Peyer's patch (tissue), 4 donors: Measurements from ENCODE around the gene MLLT10. TPM values are rescaled to one million over a fixed set of nuclear protein-coding genes. Genes with fewer than 3 reads are reported as not detected.
A peak's percentile ranks its signal among the peaks of the same experiment; 100 is the strongest.

Experiments used
- DNase-seq, 3 donors: peaks; one replicate each; pipeline ENCODE4 v3.0.0-alpha.2; 2017 to 2019
- H3K27ac ChIP-seq, 4 donors: fragments of 200-600 bp; sonication (generic); one replicate each; pipeline ENCODE4 v1.5.1; 2016 to 2019
- H3K27me3 ChIP-seq, 2 donors: fragments of 200-600 bp; sonication (generic); one replicate each; pipeline ENCODE4 v1.5.1; 2019
- H3K36me3 ChIP-seq, 3 donors: fragments of 200-600 bp; sonication (generic); one replicate each; pipeline ENCODE4 v1.5.1; 2016 to 2019
- H3K4me1 ChIP-seq, 4 donors: fragments of 200-600 bp; sonication (generic); one replicate each; pipeline ENCODE4 v1.5.1; 2016 to 2019
- H3K4me3 ChIP-seq, 4 donors: fragments of 200-600 bp; sonication (generic); 1 replicate in 3 of 4; 2 replicates in 1 of 4; pipeline ENCODE4 v1.5.1; 2016 to 2019; ENCODE audit warnings: mild to moderate bottlenecking in 1 of 4
- H3K9me3 ChIP-seq, 4 donors: fragments of 200-600 bp; sonication (generic); one replicate each; pipeline ENCODE4 v1.5.1; 2016 to 2019; ENCODE audit warnings: mild to moderate bottlenecking in 1 of 4
- CTCF ChIP-seq, 6 experiments: fragments of 450-650 bp in 4 of 6; fragments of 200-600 bp in 2 of 6; sonication (generic) in 1 of 6; IDR thresholded peaks; one replicate each; pipeline ENCODE4 v1.5.1; 2017 to 2019; ENCODE audit warnings: antibody characterized with exemption in 6 of 6, mild to moderate bottlenecking in 3 of 6, moderate library complexity in 1 of 6
- POLR2A ChIP-seq, 2 donors: fragments of 450-650 bp; IDR thresholded peaks; one replicate each; pipeline ENCODE4 v1.5.1; 2017; ENCODE audit warnings: antibody characterized with exemption in 2 of 2, mild to moderate bottlenecking in 2 of 2, moderate library complexity in 2 of 2
- total RNA-seq, 4 donors: library from RNA; depleted of rRNA; stranded (reverse); fragments of >200 nt; gene quantifications; one replicate each; pipeline ENCODE4 v1.1.0, GENCODE V29; 2016

MLLT10 gene
- total RNA-seq, 4 donors from 2014 or later = 25.2 to 65.2 (median 40.1) TPM

- peak overlapping the region in 3 of 4 donors; percentile 36 to 57 (median 46) for H3K27ac ChIP-seq
- no peak for DNase-seq
- no peaks in the 10 kb centered on the region for H3K9me3 ChIP-seq
- no peak for TF ChIP-seq POLR2A (IDR thresholded peaks at IDR 0.05)
- TF ChIP-seq CTCF (IDR thresholded peaks at IDR 0.05) = no peak
- peaks cover 0 to 13% of the 10 kb centered on the region in 2 donors for H3K27me3 ChIP-seq
- peaks cover 0 to 41% (median 21%) of the 10 kb centered on the region in 4 donors for H3K4me1 ChIP-seq
- H3K4me3 ChIP-seq = peak overlapping the region; percentile 41 to 73 (median 68)
- no peaks in the 10 kb centered on the region for H3K36me3 ChIP-seq
These were observed 38.9 kb upstream of the MLLT10 start for GRCh38 chr10:21495002-21495751.

- Histone ChIP-seq H3K36me3 (no peaks in the 10 kb centered on the region), H3K27ac (peak overlapping the region in 3 of 4 donors; percentile 36 to 46 (median 46)), H3K9me3 (no peaks in the 10 kb centered on the region), H3K27me3 (peaks cover 0 to 13% of the 10 kb centered on the region in 2 donors), H3K4me3 (peak overlapping the region; percentile 41 to 73 (median 68)), H3K4me1 (peaks cover 0 to 43% (median 21%) of the 10 kb centered on the region in 4 donors)
- TF ChIP-seq POLR2A (IDR thresholded peaks at IDR 0.05) (no peak), CTCF (IDR thresholded peaks at IDR 0.05) (peak; percentile 84 to 98 (median 95))
- peak; percentile 69 to 92 (median 87) for DNase-seq
These were observed 38.2 kb upstream of the MLLT10 start for GRCh38 chr10:21495752-21496342.

DNA sequence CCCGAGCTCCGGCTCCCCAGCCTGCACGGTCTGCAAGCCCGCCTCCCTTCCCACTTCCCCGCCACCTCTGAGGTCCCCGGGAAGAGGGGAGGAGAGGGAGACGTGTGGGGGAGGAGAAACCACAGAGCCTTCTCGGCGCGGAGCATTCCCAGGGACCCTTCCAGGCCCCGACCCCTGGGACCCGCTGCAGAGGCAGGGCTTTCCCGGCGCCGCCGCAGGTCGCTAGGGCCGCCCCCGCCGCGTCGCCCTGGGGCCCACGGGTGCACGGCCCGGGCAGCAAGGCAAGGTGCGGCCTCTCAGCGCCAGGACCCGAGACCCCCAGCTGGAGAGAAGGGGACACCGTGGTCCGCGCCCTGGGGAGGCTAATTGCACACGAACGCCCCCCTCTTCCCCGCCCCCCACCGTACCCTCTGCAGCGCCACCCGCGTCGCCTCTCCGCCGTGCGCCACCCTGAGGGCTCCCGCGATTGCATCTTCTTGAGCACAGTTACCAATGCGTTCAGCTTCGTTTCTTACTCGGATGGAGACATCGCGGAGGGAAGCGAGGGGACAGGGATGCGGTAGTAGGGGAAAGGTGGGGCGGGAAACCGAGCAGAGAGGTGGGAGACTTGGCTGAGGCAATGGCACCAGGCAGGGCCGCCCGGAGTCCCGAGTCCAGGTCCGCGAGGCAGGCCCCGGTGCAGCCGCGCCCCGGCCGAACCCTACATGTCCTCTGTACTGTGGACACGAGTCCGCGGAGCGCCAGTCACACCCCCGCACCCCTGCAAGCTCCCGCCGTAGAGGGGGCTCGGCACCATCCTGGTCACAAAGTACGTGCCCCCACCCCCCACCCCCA, 37.5 kb upstream of the MLLT10 start:
- Histone ChIP-seq H3K9me3 (no peaks in the 10 kb centered on the region), H3K27ac (peak overlapping the region in 3 of 4 donors; percentile 36 to 46 (median 46)), H3K27me3 (peaks cover 0 to 13% of the 10 kb centered on the region in 2 donors), H3K4me1 (peaks cover 0 to 43% (median 21%) of the 10 kb centered on the region in 4 donors), H3K36me3 (no peaks in the 10 kb centered on the region), H3K4me3 (peak overlapping the region; percentile 41 to 73 (median 68))
- peak in 1 of 6 experiments; percentile 16 for TF ChIP-seq CTCF (IDR thresholded peaks at IDR 0.05)
- TF ChIP-seq POLR2A (IDR thresholded peaks at IDR 0.05) = no peak
- peak; percentile 54 to 72 (median 69) for DNase-seq

GRCh38 chr10:21497177-21497807, 36.7 kb upstream of the MLLT10 start:
- no peaks in the 10 kb centered on the region for H3K9me3 ChIP-seq
- H3K4me3 ChIP-seq = peak overlapping the region; percentile 41 to 73 (median 68)
- DNase-seq = peak in 2 of 3 donors; percentile 86 to 89
- H3K27ac ChIP-seq = peak overlapping the region in 2 of 4 donors; percentile 2 to 46
- TF ChIP-seq POLR2A (IDR thresholded peaks at IDR 0.05) = no peak
- H3K4me1 ChIP-seq = peaks cover 0 to 43% (median 21%) of the 10 kb centered on the region in 4 donors
- H3K27me3 ChIP-seq = peaks cover 0 to 13% of the 10 kb centered on the region in 2 donors
- no peaks in the 10 kb centered on the region for H3K36me3 ChIP-seq

- no peak for DNase-seq
- no peaks in the 10 kb centered on the region for H3K36me3 ChIP-seq
- peaks cover 0 to 13% of the 10 kb centered on the region in 2 donors for H3K27me3 ChIP-seq
These were observed 35.7 kb upstream of the MLLT10 start for GRCh38 chr10:21498377-21498776.

More at GRCh38 chr10:21498377-21498776, 35.7 kb upstream of the MLLT10 start:
- TF ChIP-seq CTCF (IDR thresholded peaks at IDR 0.05) (no peak), POLR2A (IDR thresholded peaks at IDR 0.05) (no peak)
- Histone ChIP-seq H3K9me3 (no peaks in the 10 kb centered on the region), H3K4me1 (peaks cover 0 to 43% (median 21%) of the 10 kb centered on the region in 4 donors), H3K27ac (no peak overlapping the region), H3K4me3 (no peak overlapping the region)
